DND-41 (cell line): ENCODE measurements around the gene SLC12A5.

ENCODE experiments used
- ATAC-seq: fragments of 200-7000 bp; cut with Tn5 transposase; 3 replicates; pipeline ENCODE4 v1.9.1; 2021; ENCODE audit warnings: low read depth; ENCODE audit not compliant: insufficient read depth
- DNase-seq: peaks from one replicate; pipeline ENCODE4 v3.0.0-alpha.2; 2020
- H2AFZ ChIP-seq: 2 replicates; pipeline ENCODE4 v1.6.0; 2012; ENCODE audit warnings: low read depth, low read length
- H3K27ac ChIP-seq: 2 replicates; pipeline ENCODE4 v1.5.1; 2012; ENCODE audit warnings: low read length, inconsistent platforms
- H3K27me3 ChIP-seq: fragments of 200-600 bp; sonication (generic); 2 replicates; pipeline ENCODE4 v1.6.0; 2012; ENCODE audit warnings: low read length, mild to moderate bottlenecking, inconsistent platforms; ENCODE audit not compliant: insufficient read depth, poor library complexity
- H3K36me3 ChIP-seq: 2 replicates; pipeline ENCODE4 v1.5.1; 2012; ENCODE audit warnings: low read length, inconsistent platforms; ENCODE audit not compliant: insufficient read depth
- H3K4me1 ChIP-seq: 2 replicates; pipeline ENCODE4 v1.5.1; 2012; ENCODE audit warnings: mild to moderate bottlenecking, low read length; ENCODE audit not compliant: insufficient read depth
- H3K4me2 ChIP-seq: 2 replicates; pipeline ENCODE4 v1.6.0; 2012; ENCODE audit warnings: mild to moderate bottlenecking, moderate library complexity, low read length, inconsistent platforms; ENCODE audit not compliant: insufficient read depth
- H3K4me3 ChIP-seq, 2 experiments: fragments of 200-600 bp in 1 of 2; shearing (Covaris generic) in 1 of 2; 2 replicates each; pipeline ENCODE4 v1.5.1; 2012 to 2016; ENCODE audit warnings: inconsistent platforms in 2 of 2, low read length in 2 of 2, mild to moderate bottlenecking in 2 of 2, low read depth in 1 of 2, moderate library complexity in 1 of 2
- H3K79me2 ChIP-seq: 2 replicates; pipeline ENCODE4 v1.6.0; 2012; ENCODE audit warnings: low read length, inconsistent platforms; ENCODE audit not compliant: insufficient read depth
- H3K9ac ChIP-seq: 2 replicates; pipeline ENCODE4 v1.6.0; 2012; ENCODE audit warnings: low read depth, mild to moderate bottlenecking, inconsistent platforms, low read length, moderate library complexity
- H3K9me3 ChIP-seq: 2 replicates; pipeline ENCODE4 v1.5.1; 2012; ENCODE audit warnings: low read length, moderate library complexity, mild to moderate bottlenecking, inconsistent platforms; ENCODE audit not compliant: insufficient read depth, severe bottlenecking
- H4K20me1 ChIP-seq: 2 replicates; pipeline ENCODE4 v1.6.0; 2012; ENCODE audit warnings: low read length; ENCODE audit not compliant: insufficient read depth
- CTCF ChIP-seq: IDR thresholded peaks from 2 replicates; pipeline ENCODE4 v1.5.1; 2012; ENCODE audit warnings: borderline replicate concordance, low read length, moderate library complexity, mild to moderate bottlenecking; ENCODE audit not compliant: poor library complexity, severe bottlenecking; ENCODE audit errors: extremely low read depth
- EZH2 ChIP-seq: IDR thresholded peaks from 3 replicates; pipeline ENCODE4 v1.6.1; 2012; ENCODE audit warnings: borderline replicate concordance, low read depth, mild to moderate bottlenecking, moderate library complexity, low read length, inconsistent platforms; ENCODE audit not compliant: severe bottlenecking

The SLC12A5 gene

GRCh38 chr20:46023999-46024398 lies 5.0 kb upstream of the SLC12A5 start:
- no peaks in the 10 kb centered on the region for H3K36me3 ChIP-seq
- no peak overlapping the region for H3K9ac ChIP-seq
- ATAC-seq (no peak), DNase-seq (no peak)
- H3K4me2 ChIP-seq: no peak overlapping the region
- peaks cover 48% of the 10 kb centered on the region for H4K20me1 ChIP-seq
- H3K27ac ChIP-seq: no peak overlapping the region
- H3K79me2 ChIP-seq: no peaks in the 10 kb centered on the region
- no peaks in the 10 kb centered on the region for H3K9me3 ChIP-seq
- H3K4me3 ChIP-seq: no peak overlapping the region
- no peaks in the 10 kb centered on the region for H3K27me3 ChIP-seq
- no peak overlapping the region for H2AFZ ChIP-seq
- peaks cover 19% of the 10 kb centered on the region for H3K4me1 ChIP-seq
- TF ChIP-seq EZH2 (no peak), CTCF (no peak)

- no peak overlapping the region for H3K4me2 ChIP-seq
- no peak overlapping the region for H3K4me3 ChIP-seq
- no peak overlapping the region for H2AFZ ChIP-seq
- TF ChIP-seq CTCF (no peak), EZH2 (no peak)
- peaks cover 57% of the 10 kb centered on the region for H4K20me1 ChIP-seq
- no peak overlapping the region for H3K9ac ChIP-seq
- no peaks in the 10 kb centered on the region for H3K79me2 ChIP-seq
- H3K27ac ChIP-seq: no peak overlapping the region
- no peaks in the 10 kb centered on the region for H3K27me3 ChIP-seq
- H3K36me3 ChIP-seq: no peaks in the 10 kb centered on the region
- peaks cover 18% of the 10 kb centered on the region for H3K4me1 ChIP-seq
- no peaks in the 10 kb centered on the region for H3K9me3 ChIP-seq
- DNase-seq (no peak), ATAC-seq (no peak)
These were observed 3.6 kb upstream of the SLC12A5 start for GRCh38 chr20:46025376-46025783.

- peak; percentile 69 for ATAC-seq
- no peak overlapping the region for H3K9ac ChIP-seq
- peaks cover 5% of the 10 kb centered on the region for H3K4me1 ChIP-seq
- no peak overlapping the region for H3K27ac ChIP-seq
- H3K4me3 ChIP-seq: no peak overlapping the region
- H2AFZ ChIP-seq: no peak overlapping the region
- H3K9me3 ChIP-seq: no peaks in the 10 kb centered on the region
- TF ChIP-seq CTCF: no peak
- no peak for TF ChIP-seq EZH2
- H4K20me1 ChIP-seq: peaks cover 63% of the 10 kb centered on the region
- DNase-seq: peak; percentile 63
- no peak overlapping the region for H3K4me2 ChIP-seq
- no peaks in the 10 kb centered on the region for H3K27me3 ChIP-seq
- no peaks in the 10 kb centered on the region for H3K79me2 ChIP-seq
- no peaks in the 10 kb centered on the region for H3K36me3 ChIP-seq
These were observed 1.7 kb upstream of the SLC12A5 start for GRCh38 chr20:46027245-46027853.
